ENCODE data around the gene HERPUD2. TPM values are rescaled to one million over a fixed set of nuclear protein-coding genes. Genes with fewer than 3 reads are reported as not detected.
"Not testable (repeated sequence)": the region's sequence is repeated elsewhere in the genome, so short reads cannot be mapped to it uniquely, and the experiment has no call there.

The HERPUD2 gene
- total RNA-seq, 1 donor from 2014 or later = 13.5 TPM

GRCh38 chr7:35691366-35691765 is 3.6 kb downstream of the HERPUD2 start:
- intact Hi-C loops (cut with DNase I) = no loop called here
- ATAC-seq (ENCODE audit: poor library complexity) (no peak), DNase-seq (no peak)

- intact Hi-C loops (cut with DNase I); DNase-seq; ATAC-seq (ENCODE audit: poor library complexity): not testable (repeated sequence)
Observed at GRCh38 chr7:35690614-35691013, 4.3 kb downstream of the HERPUD2 start.

- ATAC-seq (ENCODE audit: poor library complexity) = no peak
- no peak for DNase-seq
- intact Hi-C loops (cut with DNase I) = no loop called here
Observed at GRCh38 chr7:35685781-35686180, 9.2 kb downstream of the HERPUD2 start.

GRCh38 chr7:35681231-35682029 is 13.5 kb downstream of the HERPUD2 start:
- intact Hi-C loops (cut with DNase I) = no loop called here
- no peak for DNase-seq
- ATAC-seq (ENCODE audit: poor library complexity) = no peak

GRCh38 chr7:35680403-35681013 is 14.4 kb downstream of the HERPUD2 start:
- DNase-seq (no peak), ATAC-seq (ENCODE audit: poor library complexity) (no peak)
- intact Hi-C loops (cut with DNase I) = no loop called here

GRCh38 chr7:35677582-35678356 is 17.2 kb downstream of the HERPUD2 start:
- ATAC-seq (ENCODE audit: poor library complexity) = no peak
- DNase-seq = no peak
- intact Hi-C loops (cut with DNase I) = no loop called here

GRCh38 chr7:35676211-35676610 is 18.7 kb downstream of the HERPUD2 start:
- intact Hi-C loops (cut with DNase I) = no loop called here
- no peak for ATAC-seq (ENCODE audit: poor library complexity)
- no peak for DNase-seq

- ATAC-seq (ENCODE audit: poor library complexity) (no peak), DNase-seq (no peak)
- intact Hi-C loops (cut with DNase I) = no loop called here
Observed at GRCh38 chr7:35670856-35671569, 23.9 kb downstream of the HERPUD2 start.

- ATAC-seq (ENCODE audit: poor library complexity); intact Hi-C loops (cut with DNase I); DNase-seq: not testable (repeated sequence)
Observed at GRCh38 chr7:35660411-35660810, 34.5 kb downstream of the HERPUD2 start.

- ATAC-seq (ENCODE audit: poor library complexity) (no peak), DNase-seq (no peak)
- intact Hi-C loops (cut with DNase I) = no loop called here
Observed at GRCh38 chr7:35658606-35659201, 36.2 kb downstream of the HERPUD2 start.

GRCh38 chr7:35657125-35657524 is 37.8 kb downstream of the HERPUD2 start:
- DNase-seq = no peak
- no peak for ATAC-seq (ENCODE audit: poor library complexity)
- intact Hi-C loops (cut with DNase I) = no loop called here

GRCh38 chr7:35654558-35654957 is 40.4 kb downstream of the HERPUD2 start:
- not testable (repeated sequence) for ATAC-seq (ENCODE audit: poor library complexity)

GRCh38 chr7:35652124-35652523 is 42.8 kb downstream of the HERPUD2 start:
- ATAC-seq (ENCODE audit: poor library complexity) = no peak
- DNase-seq = no peak
- intact Hi-C loops (cut with DNase I) = no loop called here

More at GRCh38 chr7:35654558-35654957, 40.4 kb downstream of the HERPUD2 start:
- DNase-seq; intact Hi-C loops (cut with DNase I): not testable (repeated sequence)

GRCh38 chr7:35650751-35651150 is 44.2 kb downstream of the HERPUD2 start:
- ATAC-seq (ENCODE audit: poor library complexity) (no peak), DNase-seq (no peak)
- intact Hi-C loops (cut with DNase I) = no loop called here

- ATAC-seq (ENCODE audit: poor library complexity) = no peak
- DNase-seq = no peak
- intact Hi-C loops (cut with DNase I) = no loop called here
Observed at GRCh38 chr7:35649711-35650110, 45.2 kb downstream of the HERPUD2 start.

- ATAC-seq (ENCODE audit: poor library complexity) = peak; percentile 19
- no peak for DNase-seq
- intact Hi-C loops (cut with DNase I) = no loop called here
Observed at GRCh38 chr7:35648367-35648766, 46.6 kb downstream of the HERPUD2 start.

- ATAC-seq (ENCODE audit: poor library complexity) (peak; percentile 60), DNase-seq (no peak)
- intact Hi-C loops (cut with DNase I) = no loop called here
Observed at GRCh38 chr7:35647171-35647574, 47.8 kb downstream of the HERPUD2 start.

GRCh38 chr7:35646289-35647023 is 48.5 kb downstream of the HERPUD2 start:
- DNase-seq (no peak), ATAC-seq (ENCODE audit: poor library complexity) (no peak)
- intact Hi-C loops (cut with DNase I) = no loop called here
